ENCODE data around the gene DNAJC18. TPM values are rescaled to one million over a fixed set of nuclear protein-coding genes. Genes with fewer than 3 reads are reported as not detected.

Gene DNAJC18
- total and polyA plus RNA-seq, 2 donors (not counting 1 experiment from before 2014, with no cell fraction given), result 2.0 to 13.6 TPM

- Histone ChIP-seq H3K9ac (ENCODE audit: low read length) (peak within 1 kb of the TSS; percentile 62), H3K27me3 (replicated peaks in 1 of 4; ENCODE audit: control extremely low read depth in 1 of 4, control insufficient read depth in 3 of 4, insufficient read depth in 4 of 4, low read length in 3 of 4) (no peaks in the 10 kb centered on the region), H3K4me2 (replicated peaks; ENCODE audit: low read depth, low read length, poor library complexity, severe bottlenecking) (peak within 1 kb of the TSS; percentile 74), H3K4me3 (ENCODE audit: control extremely low read depth in 1 of 5, extremely low read depth in 1 of 5, insufficient read depth in 1 of 5, low read depth in 2 of 5, low read length in 4 of 5) (peak within 1 kb of the TSS; percentile 50 to 73 (median 68)), H2AFZ (ENCODE audit: insufficient read depth, low read depth, low read length, poor library complexity, severe bottlenecking) (peak within 1 kb of the TSS; percentile 75), H3K4me1 (ENCODE audit: control insufficient read depth in 2 of 2, insufficient read depth in 2 of 2, low read length in 2 of 2) (peaks cover 33 to 43% of the 10 kb centered on the region in 2 donors), H3K36me3 (replicated peaks in 1 of 2; ENCODE audit: control extremely low read depth in 1 of 2, control insufficient read depth in 1 of 2, extremely low read depth in 1 of 2, insufficient read depth in 2 of 2, low read length in 1 of 2) (no peaks in the 10 kb centered on the region), H3K79me2 (ENCODE audit: control insufficient read depth, insufficient read depth, low read length) (peaks cover 4% of the 10 kb centered on the region), H3K27ac (ENCODE audit: low read length in 2 of 2) (peak within 1 kb of the TSS; percentile 85 to 86), H4K20me1 (ENCODE audit: control insufficient read depth, insufficient read depth, low read length, poor library complexity, severe bottlenecking) (no peaks in the 10 kb centered on the region), H3K9me3 (ENCODE audit: control extremely low read depth in 1 of 3, control insufficient read depth in 2 of 3, insufficient read depth in 1 of 3, low read length in 2 of 3) (no peaks in the 10 kb centered on the region)
- Mint-ChIP-seq H3K4me3 (peak within 1 kb of the TSS; percentile 95), H3K9me3 (ENCODE audit: insufficient read depth) (no peaks in the 10 kb centered on the region), H3K27me3 (no peaks in the 10 kb centered on the region), H3K27ac (peak within 1 kb of the TSS; percentile 97), H3K4me1 (peaks cover 43% of the 10 kb centered on the region)
- 2% methylated on average over 41 of the region's 41 CpGs for WGBS (ENCODE audit: insufficient coverage)
- CTCF ChIA-PET, result interaction anchor here (1.0 to 2.9 kb wide), 10 partner anchors 9 to 131 kb away, joined by 3 to 9 read pairs (median 4); partner anchors contain the start of genes DNAJC18, MZB1, PAIP2 and PROB1
- intact Hi-C loops (cut with micrococcal nuclease), result loop anchor here (1.0 to 10.0 kb wide), 10 partner anchors 10 to 939 kb away; partner anchors contain the start of genes DNAJC18, EGR1, MATR3 and MZB1
- peak; percentile 85 for ATAC-seq (ENCODE audit: low read depth)
- DNase-seq, result peak; percentile 99
- POLR2A ChIA-PET, result interaction anchor here (0.5 to 2.0 kb wide), 11 partner anchors 11 to 829 kb away, joined by 3 to 8 read pairs (median 4); partner anchors contain the start of genes CXXC5, DNAJC18, HSPA9 and MATR3
- no peak for TF ChIP-seq EZH2 (IDR thresholded peaks at IDR 0.05; ENCODE audit: borderline replicate concordance, insufficient read depth, low read depth, low read length, poor library complexity, severe bottlenecking)
- no peak for TF ChIP-seq CTCF (IDR thresholded peaks at IDR 0.05)
Measured at GRCh38 chr5:139403787-139404483, 35.4 kb downstream of the DNAJC18 start, which contains the start of gene SPATA24. Gene SPATA24, minus strand, starts transcription at chr5:139404089. Its CDS starts 29 bp downstream, at chr5:139404060.

Measured in B cell (primary cell).